HG02884 (cell line): ENCODE measurements around the gene CEACAM6.
"Not testable (repeated sequence)": the region's sequence is repeated elsewhere in the genome, so short reads cannot be mapped to it uniquely, and the experiment has no call there.

ENCODE experiments used
- ATAC-seq: cut with Tn5 transposase; IDR thresholded peaks from one replicate; pipeline ENCODE4 v1.9.1; 2021; ENCODE audit warnings: mild to moderate bottlenecking, moderate library complexity; ENCODE audit not compliant: unreplicated experiment

The CEACAM6 gene

DNA sequence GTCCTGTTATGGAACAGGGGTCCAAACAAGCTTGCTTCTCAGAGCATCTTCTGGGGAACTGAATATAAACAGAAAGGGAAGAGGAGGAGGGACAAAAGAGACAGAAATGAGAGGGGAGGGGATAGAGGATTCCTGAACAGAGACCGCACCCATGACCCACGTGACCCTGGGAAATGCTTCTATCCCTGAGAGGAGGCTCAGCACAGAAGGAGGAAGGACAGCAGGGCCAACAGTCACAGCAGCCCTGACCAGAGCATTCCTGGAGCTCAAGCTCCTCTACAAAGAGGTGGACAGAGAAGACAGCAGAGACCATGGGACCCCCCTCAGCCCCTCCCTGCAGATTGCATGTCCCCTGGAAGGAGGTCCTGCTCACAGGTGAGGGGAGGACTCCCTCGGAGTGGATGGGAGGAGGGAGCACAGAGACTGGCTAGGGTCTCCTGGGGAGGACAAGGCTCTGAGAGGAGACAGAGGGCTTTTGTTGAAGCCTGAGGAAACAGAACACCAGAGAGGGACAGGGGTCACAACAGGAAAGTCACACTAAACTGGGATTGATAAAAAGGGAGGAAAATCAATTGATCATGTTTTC, at the start of gene CEACAM6:
Gene CEACAM6 (plus strand): TSS at position 203 of the 586 bp plus-strand sequence. CDS start 109 bp downstream, at position 312.
- ATAC-seq = no peak

DNA sequence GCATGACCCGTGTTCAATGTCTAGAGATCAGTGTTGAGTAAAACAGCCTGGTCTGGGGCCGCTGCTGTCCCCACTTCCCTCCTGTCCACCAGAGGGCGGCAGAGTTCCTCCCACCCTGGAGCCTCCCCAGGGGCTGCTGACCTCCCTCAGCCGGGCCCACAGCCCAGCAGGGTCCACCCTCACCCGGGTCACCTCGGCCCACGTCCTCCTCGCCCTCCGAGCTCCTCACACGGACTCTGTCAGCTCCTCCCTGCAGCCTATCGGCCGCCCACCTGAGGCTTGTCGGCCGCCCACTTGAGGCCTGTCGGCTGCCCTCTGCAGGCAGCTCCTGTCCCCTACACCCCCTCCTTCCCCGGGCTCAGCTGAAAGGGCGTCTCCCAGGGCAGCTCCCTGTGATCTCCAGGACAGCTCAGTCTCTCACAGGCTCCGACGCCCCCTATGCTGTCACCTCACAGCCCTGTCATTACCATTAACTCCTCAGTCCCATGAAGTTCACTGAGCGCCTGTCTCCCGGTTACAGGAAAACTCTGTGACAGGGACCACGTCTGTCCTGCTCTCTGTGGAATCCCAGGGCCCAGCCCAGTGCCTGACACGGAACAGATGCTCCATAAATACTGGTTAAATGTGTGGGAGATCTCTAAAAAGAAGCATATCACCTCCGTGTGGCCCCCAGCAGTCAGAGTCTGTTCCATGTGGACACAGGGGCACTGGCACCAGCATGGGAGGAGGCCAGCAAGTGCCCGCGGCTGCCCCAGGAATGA, 48.4 kb upstream of the CEACAM6 start:
- no peak for ATAC-seq

DNA sequence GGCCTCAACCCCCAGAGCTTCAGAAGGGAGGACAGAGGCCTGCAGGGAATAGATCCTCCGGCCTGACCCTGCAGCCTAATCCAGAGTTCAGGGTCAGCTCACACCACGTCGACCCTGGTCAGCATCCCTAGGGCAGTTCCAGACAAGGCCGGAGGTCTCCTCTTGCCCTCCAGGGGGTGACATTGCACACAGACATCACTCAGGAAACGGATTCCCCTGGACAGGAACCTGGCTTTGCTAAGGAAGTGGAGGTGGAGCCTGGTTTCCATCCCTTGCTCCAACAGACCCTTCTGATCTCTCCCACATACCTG, 47.9 kb upstream of the CEACAM6 start:
- ATAC-seq = no peak

DNA sequence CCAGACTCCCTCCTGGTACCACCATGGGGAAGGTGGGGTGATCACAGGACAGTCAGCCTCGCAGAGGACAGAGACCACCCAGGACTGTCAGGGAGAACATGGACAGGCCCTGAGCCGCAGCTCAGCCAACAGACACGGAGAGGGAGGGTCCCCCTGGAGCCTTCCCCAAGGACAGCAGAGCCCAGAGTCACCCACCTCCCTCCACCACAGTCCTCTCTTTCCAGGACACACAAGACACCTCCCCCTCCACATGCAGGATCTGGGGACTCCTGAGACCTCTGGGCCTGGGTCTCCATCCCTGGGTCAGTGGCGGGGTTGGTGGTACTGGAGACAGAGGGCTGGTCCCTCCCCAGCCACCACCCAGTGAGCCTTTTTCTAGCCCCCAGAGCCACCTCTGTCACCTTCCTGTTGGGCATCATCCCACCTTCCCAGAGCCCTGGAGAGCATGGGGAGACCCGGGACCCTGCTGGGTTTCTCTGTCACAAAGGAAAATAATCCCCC, 47.4 kb upstream of the CEACAM6 start:
- ATAC-seq = no peak

DNA sequence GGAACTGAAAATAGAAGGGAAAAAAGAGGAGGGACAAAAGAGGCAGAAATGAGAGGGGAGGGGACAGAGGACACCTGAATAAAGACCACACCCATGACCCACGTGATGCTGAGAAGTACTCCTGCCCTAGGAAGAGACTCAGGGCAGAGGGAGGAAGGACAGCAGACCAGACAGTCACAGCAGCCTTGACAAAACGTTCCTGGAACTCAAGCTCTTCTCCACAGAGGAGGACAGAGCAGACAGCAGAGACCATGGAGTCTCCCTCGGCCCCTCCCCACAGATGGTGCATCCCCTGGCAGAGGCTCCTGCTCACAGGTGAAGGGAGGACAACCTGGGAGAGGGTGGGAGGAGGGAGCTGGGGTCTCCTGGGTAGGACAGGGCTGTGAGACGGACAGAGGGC, 46.8 kb upstream of the CEACAM6 start, which contains the start of gene CEACAM5:
Gene CEACAM5 (plus strand): TSS at position 146 of the 400 bp plus-strand sequence. CDS start 106 bp downstream, at position 252.
- no peak for ATAC-seq

DNA sequence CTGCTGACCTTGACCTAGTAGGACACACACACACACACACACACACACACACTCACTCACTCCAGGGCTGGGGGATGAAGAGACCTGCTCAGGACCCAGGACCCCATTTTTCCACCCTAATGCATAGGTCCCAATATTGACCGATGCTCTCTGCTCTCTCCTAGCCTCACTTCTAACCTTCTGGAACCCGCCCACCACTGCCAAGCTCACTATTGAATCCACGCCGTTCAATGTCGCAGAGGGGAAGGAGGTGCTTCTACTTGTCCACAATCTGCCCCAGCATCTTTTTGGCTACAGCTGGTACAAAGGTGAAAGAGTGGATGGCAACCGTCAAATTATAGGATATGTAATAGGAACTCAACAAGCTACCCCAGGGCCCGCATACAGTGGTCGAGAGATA, 45.8 kb upstream of the CEACAM6 start:
- ATAC-seq = not testable (repeated sequence)

DNA sequence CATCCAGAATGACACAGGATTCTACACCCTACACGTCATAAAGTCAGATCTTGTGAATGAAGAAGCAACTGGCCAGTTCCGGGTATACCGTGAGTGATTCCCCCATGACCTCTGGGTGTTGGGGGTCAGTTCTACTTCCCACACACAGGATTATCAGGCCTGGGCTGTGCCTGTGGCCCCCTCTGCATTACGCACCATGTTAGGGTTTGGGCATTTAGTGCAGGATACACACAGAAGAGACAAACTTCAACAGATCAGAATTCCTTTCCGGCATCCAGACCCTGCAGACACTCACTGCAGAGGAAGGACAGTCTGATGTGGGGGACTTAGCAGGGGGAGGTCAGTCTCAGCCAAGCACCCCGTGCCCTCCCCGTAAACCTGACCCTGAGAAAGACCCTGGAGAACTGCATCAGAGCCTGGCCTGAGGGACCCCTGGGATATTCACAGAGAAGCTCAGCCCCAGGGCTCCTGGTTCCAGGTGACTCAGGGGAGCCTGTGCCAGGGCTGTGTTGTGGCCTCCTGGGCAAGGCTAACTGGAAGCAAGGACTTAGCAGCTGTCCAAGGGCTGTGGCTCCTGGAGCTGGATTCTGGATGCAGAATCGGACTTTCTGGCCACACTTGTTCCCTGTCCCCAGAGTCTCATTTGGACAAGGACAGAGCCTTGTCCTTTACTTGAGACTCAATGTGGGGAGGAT, 45.2 kb upstream of the CEACAM6 start:
- ATAC-seq = no peak

DNA sequence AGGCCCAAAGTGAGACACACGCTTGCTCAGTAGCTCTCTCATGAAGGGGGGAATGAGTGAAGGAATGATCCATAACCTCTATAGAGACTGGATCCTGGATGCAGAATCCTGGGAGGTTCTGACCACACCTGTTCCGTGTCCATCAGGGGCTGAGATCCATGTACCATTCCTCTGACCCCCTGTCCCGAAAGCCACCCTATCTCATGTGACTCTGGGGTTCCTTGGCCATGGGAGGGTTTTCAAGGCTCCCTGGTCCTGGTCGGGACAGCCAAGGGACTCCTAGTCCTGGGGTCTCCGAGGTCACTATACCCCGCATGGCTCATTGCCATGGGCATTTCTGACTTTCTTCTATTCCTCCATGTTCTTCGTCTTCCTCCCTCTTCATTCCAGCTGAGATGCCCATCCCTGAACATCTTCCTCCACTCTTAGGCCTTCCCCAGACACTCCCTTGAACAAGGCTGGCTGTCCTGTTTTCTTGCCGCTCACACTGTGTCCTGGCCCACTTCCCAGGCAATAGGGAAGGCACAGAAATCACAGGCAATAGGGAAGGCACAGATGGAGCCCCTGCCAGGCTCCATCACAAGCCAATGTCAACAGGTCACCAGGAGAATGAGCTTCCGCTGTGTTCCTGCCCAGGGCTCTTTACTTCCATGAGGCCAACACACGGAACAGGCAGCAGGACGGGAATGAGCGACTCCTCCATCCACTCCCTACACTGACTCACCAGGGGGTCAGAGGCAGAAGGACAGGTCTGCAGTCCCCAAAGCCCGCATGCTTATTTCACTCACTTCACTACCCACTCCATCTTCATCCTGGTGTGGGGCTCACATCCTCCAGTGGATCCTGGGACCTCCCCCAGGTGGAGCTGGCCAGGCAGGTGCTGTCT, 43.7 kb upstream of the CEACAM6 start:
- no peak for ATAC-seq

DNA sequence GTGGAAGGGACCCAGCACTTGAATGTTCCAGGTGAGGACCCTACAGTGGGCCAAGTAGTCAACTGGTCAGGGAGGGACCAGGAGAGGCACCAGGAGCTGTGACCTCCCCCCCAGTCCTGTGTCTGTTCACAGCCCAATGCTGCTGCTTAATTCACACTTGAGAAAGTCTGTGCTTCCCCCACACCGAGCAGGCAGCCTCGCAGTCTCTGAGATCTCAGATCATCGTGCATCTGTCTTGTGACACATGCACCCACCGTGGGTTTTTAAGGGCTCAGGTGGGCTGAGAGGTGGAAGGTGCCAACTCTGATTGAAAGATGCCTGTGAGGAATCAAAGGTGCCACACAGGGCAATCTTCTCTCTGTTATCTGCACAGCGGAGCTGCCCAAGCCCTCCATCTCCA, 40.7 kb upstream of the CEACAM6 start:
- no peak for ATAC-seq

DNA sequence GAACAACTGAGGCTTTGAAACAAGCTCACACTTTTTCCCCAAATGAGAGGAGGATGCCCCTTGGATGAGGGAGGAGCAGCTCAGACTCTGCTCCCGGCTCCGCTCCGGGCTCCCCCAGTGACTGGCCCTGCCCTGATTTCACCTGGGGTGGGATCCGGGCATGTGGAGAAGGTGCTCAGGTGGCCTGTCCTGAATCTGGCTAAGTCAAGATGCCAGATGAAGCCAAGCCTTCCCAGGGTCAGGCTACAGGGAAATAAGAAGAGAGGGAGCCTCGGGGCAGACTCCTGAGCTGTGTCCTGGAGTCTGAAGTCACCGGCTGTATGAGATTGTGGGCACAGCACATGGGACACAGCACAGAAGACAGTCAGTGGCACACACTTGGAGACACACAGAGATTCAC, 36.6 kb upstream of the CEACAM6 start:
- ATAC-seq = no peak

DNA sequence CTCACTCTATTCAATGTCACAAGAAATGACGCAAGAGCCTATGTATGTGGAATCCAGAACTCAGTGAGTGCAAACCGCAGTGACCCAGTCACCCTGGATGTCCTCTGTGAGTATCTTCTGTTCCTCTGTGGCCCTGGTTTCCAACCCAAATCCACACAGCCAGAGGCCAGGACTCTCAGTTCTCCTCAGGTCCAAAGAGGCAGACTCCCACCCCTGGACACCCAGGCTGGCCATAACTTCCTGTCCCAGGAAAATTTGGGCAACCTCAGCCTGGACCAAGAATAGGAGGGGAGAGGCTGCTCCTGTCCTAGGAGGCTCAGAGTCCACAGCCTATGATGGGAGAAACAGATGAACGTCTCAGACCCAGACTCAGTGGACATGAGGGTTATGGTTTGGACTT, 35.2 kb upstream of the CEACAM6 start:
- ATAC-seq = no peak

DNA sequence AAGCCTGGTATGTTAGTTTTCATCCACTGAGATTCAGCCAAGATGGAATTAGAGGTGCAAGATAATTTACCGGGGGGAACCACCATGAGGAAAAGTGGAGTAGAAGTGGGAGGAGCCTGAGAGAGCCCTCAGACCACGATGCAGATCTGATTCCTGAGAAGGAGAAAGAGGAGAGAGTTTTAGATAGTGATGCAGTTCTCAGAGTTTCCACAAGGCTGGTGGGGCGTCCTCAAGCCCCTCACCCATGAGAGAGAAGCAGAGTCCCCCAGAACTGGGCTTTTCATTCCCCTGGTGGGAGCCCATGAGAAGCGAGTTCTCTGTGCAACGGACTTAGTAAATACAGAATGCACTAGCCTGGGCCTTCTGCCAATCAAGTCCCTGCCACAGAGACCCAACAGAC, 28.8 kb upstream of the CEACAM6 start:
- no peak for ATAC-seq

DNA sequence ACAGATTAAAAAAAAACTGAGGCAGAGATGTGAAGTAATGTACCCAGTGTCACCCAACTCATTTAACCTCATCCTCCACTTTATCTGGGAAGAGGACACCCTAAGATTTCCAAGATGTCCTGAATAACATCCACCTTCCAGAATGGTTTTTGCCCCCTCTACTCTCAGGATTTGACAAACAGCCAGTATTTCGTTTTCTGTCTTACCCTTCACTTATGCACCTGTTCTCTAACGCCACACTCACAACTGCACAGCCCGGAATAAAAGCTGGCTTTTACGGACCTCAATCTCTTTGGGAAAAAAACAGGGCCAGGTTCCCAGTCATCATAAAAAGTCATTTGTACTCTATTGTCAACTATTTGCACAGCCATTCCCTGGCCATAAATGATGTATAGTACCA, 21.2 kb upstream of the CEACAM6 start:
- no peak for ATAC-seq

DNA sequence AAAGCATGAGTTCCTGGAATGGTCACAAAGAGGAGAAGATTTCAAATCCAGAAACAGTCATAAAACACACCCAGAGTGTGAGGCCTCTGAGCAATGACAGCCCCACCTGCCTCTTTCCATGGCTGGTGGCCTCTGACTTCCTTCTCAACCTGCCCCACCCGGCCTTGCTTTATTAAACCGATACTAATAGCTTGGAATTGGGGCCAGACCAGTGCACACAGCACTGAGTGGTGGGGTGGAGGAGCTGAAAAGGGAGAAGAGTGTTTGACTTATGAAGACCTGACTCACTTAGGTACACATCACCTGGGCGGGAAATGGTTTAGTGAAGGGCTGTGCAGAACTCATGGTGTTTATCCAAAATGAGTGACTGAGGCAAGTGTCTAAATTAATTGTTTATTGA, 20.7 kb upstream of the CEACAM6 start:
- ATAC-seq = no peak

DNA sequence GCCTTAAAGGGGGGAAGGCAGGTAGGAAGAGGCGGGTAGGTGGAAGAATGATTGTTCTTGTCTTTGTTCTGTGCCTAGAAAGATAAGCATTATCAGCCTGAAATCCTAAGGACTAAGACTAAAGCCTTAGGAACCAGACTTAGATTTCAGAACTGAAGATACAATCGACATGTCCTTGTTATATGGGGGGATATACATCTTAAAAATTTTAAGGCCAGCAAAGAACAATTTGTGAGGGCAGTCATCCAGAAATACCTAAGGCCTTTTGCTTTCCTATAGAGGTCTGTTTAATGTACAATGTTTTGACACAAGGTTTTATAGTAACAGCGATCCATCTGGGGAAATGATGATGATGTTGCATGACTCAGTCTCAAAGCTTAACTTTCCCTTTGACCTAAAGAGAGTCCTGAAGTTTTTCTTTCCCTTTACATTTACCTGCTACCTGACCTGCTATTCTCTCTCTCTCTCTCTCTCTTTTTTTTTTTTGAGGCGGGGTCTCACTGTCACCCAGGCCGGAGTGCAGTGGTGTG, 20.2 kb upstream of the CEACAM6 start:
- ATAC-seq = no peak

DNA sequence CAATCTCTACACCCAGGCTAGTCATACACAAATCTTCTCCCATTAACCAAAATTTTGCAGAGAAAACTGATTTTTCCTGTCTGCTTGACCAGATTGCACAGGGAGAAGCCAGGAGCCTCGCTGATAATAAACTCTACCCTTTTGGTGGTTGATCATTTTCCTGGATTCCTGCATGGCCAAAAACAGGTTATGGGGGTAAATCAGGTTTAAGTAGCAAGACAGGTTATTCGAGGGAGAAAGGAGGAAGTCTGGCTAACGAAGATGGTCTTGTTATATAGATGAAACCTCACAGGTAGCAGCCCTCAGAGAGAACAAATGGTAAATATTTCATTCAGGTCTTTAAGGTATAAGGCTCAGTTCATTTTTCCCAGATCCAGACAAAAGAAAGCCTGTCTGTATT, 16.0 kb upstream of the CEACAM6 start:
- no peak for ATAC-seq

DNA sequence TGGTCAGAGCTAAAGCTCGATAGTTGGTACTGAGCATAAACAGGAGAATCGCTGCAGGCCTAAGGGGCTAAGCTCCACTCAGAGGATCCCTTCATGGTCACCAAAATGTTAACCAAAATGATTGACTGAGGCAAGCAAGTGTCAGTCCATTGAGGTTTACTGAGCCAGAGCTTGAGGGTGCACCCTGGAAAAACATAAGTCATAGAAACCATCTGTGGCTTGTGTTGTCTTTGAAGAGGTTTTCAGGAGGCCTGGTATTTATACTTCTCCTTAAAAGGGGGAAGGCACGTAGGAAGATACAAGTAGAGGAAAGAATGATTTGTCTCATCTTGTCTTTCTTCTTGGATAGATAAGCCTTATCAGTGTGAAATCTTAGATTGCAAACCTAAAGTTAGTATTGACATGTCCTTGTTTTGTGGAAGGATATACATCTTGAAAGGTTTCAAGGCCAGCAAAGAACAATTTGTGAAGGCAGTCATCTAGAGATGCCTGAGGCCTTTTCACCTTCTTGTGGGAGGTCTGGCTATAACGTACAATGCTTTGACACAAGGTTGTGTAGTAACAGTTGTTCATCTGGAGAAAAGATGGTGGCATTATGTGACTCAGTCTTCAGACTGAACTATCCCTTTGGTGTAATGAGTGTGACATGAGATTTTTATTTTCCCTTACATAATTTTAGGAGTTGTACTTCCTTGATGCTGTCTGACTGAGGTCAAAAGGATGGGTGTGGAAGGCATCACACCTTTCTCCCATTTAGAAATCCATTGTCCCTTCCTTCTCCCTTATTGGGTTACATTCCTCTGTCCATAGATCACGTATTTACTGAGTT, 14.7 kb upstream of the CEACAM6 start:
- ATAC-seq = no peak

DNA sequence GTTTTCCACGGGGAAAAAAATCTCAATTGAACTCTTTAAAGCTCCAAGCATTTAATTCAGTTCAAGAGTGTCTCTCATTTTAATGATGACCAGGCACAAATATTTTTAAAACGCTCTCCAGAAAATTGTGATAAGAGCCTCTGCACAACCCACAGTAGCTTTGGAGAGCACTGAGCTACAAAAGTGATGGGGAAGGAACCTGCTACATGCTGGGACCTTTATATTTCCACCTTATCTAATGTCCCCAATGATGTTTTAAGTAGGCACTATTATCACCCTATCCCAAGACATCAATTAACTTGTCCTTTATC, 14.1 kb upstream of the CEACAM6 start:
- ATAC-seq = no peak

DNA sequence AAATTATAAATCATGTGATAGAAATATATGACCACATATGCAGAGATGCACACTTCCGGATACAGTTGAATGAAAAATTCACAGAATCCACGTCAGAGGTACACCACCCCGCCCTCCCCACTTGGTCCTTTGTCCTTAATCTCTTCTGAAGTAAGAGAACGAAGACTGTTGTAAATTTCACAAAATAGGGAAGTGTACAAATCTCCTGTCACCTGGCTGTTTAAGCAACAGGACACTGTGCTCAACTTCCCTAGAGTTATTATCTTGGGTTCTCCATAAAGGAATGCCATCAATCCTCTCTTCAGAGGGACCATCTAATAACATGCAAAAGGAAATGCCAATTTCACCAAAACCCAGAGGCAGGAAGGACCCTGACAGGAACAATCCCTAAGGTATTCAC, 10.5 kb upstream of the CEACAM6 start:
- no peak for ATAC-seq

DNA sequence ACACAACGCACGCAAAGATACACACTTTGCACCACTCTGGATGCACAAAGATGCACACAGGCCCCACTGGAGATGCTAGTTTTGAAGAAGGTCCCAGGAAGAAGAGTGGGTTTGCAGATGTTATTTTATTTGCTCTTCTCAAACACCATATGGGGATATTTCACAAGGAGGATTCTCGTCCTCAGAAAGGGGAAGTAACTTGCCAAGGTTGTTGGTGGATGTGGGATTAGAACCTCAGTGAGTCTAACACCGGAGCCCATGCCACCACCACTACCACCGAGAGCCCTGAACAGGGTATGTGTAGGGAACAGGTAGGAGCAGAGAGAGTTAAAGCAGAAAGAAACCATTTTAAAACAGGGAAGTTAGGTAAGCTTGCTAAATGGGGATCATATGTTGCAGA, 9.6 kb upstream of the CEACAM6 start:
- no peak for ATAC-seq
